ENCODE data around the gene MACROH2A1.

MACROH2A1 gene

DNA sequence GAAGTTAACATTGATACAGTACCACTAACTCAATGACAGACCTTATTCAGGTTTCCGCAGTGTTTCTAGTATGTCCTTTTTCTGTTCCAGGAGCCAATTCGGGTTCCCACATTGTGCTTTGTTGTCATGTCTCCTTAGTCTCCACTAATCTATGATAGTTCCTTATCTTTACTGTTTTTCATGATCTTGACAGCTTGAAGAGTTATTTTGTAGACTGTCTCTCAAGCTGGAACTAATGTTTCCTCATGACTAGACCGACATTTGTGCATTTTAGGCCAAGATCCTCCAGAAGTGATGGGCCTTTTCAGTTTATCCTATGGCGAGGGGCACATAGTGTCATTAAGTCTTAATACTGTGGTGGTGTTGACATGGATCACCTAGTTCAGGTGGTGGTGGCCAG is 104.2 kb downstream of the MACROH2A1 start:
- no peak overlapping the region for H3K27ac ChIP-seq (ENCODE audit: low read depth, low read length)
- H3K4me3 ChIP-seq (ENCODE audit: low read depth in 1 of 2, low read length in 2 of 2) = no peak overlapping the region
- H3K9ac ChIP-seq (ENCODE audit: low read depth in 1 of 2, low read length in 2 of 2) = no peak overlapping the region
- H3K36me3 ChIP-seq (ENCODE audit: control insufficient read depth in 1 of 2, insufficient read depth in 2 of 2, low read length in 2 of 2) = no peaks in the 10 kb centered on the region
- peaks cover 0 to 6% of the 10 kb centered on the region in 2 donors for H3K27me3 ChIP-seq (ENCODE audit: control insufficient read depth in 1 of 2, insufficient read depth in 2 of 2, low read length in 2 of 2)
- no peaks in the 10 kb centered on the region for H3K9me3 ChIP-seq (ENCODE audit: control insufficient read depth in 1 of 2, low read length in 2 of 2)
- no peaks in the 10 kb centered on the region for H3K4me1 ChIP-seq (ENCODE audit: control insufficient read depth in 1 of 2, insufficient read depth in 2 of 2, low read length in 2 of 2)

DNA sequence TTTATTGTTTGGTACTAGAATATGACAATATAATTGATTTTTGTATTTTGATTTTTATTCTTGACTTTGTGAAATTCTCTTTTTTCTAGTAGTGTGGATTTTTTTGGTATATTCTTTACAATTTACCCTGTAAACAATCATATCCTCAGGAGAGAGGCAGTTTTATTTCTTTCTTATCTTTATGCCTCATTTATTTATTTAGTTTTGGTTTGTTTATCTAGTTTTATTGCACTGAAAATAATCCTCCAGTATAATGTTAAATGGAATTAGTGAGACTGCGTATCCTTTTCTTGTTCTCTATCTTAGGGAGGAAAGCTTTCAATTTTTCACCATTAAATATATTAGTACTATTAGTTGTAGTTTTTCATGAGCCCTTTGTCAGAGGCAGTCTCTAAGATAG is 109.4 kb downstream of the MACROH2A1 start:
- H3K4me3 ChIP-seq (ENCODE audit: low read depth in 1 of 2, low read length in 2 of 2) = no peak overlapping the region
- H3K27me3 ChIP-seq (ENCODE audit: control insufficient read depth in 1 of 2, insufficient read depth in 2 of 2, low read length in 2 of 2) = peaks cover 0 to 10% of the 10 kb centered on the region in 2 donors
- H3K4me1 ChIP-seq (ENCODE audit: control insufficient read depth in 1 of 2, insufficient read depth in 2 of 2, low read length in 2 of 2) = no peaks in the 10 kb centered on the region
- no peak overlapping the region for H3K27ac ChIP-seq (ENCODE audit: low read depth, low read length)
- peaks cover 0 to 9% of the 10 kb centered on the region in 2 donors for H3K9me3 ChIP-seq (ENCODE audit: control insufficient read depth in 1 of 2, low read length in 2 of 2)
- no peaks in the 10 kb centered on the region for H3K36me3 ChIP-seq (ENCODE audit: control insufficient read depth in 1 of 2, insufficient read depth in 2 of 2, low read length in 2 of 2)
- no peak overlapping the region for H3K9ac ChIP-seq (ENCODE audit: low read depth in 1 of 2, low read length in 2 of 2)

- peaks cover 0 to 9% of the 10 kb centered on the region in 2 donors for H3K9me3 ChIP-seq (ENCODE audit: control insufficient read depth in 1 of 2, low read length in 2 of 2)
- no peak overlapping the region for H3K9ac ChIP-seq (ENCODE audit: low read depth in 1 of 2, low read length in 2 of 2)
- peaks cover 0 to 10% of the 10 kb centered on the region in 2 donors for H3K27me3 ChIP-seq (ENCODE audit: control insufficient read depth in 1 of 2, insufficient read depth in 2 of 2, low read length in 2 of 2)
- H3K36me3 ChIP-seq (ENCODE audit: control insufficient read depth in 1 of 2, insufficient read depth in 2 of 2, low read length in 2 of 2) = no peaks in the 10 kb centered on the region
- H3K4me3 ChIP-seq (ENCODE audit: low read depth in 1 of 2, low read length in 2 of 2) = no peak overlapping the region
- no peak overlapping the region for H3K27ac ChIP-seq (ENCODE audit: low read depth, low read length)
- H3K4me1 ChIP-seq (ENCODE audit: control insufficient read depth in 1 of 2, insufficient read depth in 2 of 2, low read length in 2 of 2) = no peaks in the 10 kb centered on the region
These were observed 111.5 kb downstream of the MACROH2A1 start for GRCh38 chr5:135287551-135287950.

Measured in duodenal mucosa (tissue), 2 donors.